DOHH2 (cell line): ENCODE data around the gene ANTXRL.

Experiments used
- CTCF ChIP-seq: fragments of 200-600 bp; sonication (generic); IDR thresholded peaks from one replicate; pipeline ENCODE4 v1.5.1; 2014; ENCODE audit warnings: antibody characterized with exemption, mild to moderate bottlenecking, low read depth, low read length; ENCODE audit not compliant: poor library complexity, severe bottlenecking
- EZH2phosphoT487 ChIP-seq: fragments of 200-600 bp; sonication (generic); IDR thresholded peaks from 2 replicates; pipeline ENCODE4 v1.6.1; 2017; ENCODE audit warnings: borderline replicate concordance, mild to moderate bottlenecking, antibody characterized with exemption, low read length, moderate library complexity, mixed read lengths

DNA sequence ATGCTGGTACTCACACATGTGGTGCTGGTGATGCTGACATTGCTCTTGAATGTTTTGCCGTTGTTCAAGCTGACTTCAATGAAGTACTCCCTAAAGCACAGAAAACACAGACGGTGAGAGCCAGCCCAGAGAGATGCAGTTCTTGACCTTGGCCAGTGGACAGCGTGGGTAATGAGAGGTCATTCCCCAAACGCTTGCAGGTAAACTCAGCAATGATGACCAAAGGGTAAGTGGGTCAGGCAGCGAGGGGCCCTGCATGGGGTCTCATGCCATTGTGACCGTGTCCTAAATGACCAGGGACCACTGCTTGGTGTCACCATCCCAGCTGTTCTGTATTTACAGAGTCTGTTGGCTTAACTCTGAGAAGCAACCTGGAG lies 32.8 kb upstream of the ANTXRL start:
- TF ChIP-seq CTCF (no peak), EZH2phosphoT487 (no peak)
